Neural progenitor cell (in vitro differentiated cells): Measurements from ENCODE around the gene PRDM16.

Source experiments
- EZH2 ChIP-seq: fragments of 200-600 bp; sonication (generic); IDR thresholded peaks from 2 replicates; pipeline ENCODE4 v1.6.1; 2017; ENCODE audit warnings: antibody characterized with exemption, mild to moderate bottlenecking, moderate library complexity
- EZH2phosphoT487 ChIP-seq: fragments of 200-600 bp; sonication (generic); IDR thresholded peaks from 2 replicates; pipeline ENCODE4 v1.6.1; 2017; ENCODE audit warnings: antibody characterized with exemption
- TF ChIP-seq, protein P1 (sequence below): fragments of 200-600 bp; sonication (generic); IDR thresholded peaks from 2 replicates; pipeline ENCODE4 v1.5.1; 2017; ENCODE audit warnings: antibody characterized with exemption, mild to moderate bottlenecking

- TF ChIP-seq, protein P1, sequence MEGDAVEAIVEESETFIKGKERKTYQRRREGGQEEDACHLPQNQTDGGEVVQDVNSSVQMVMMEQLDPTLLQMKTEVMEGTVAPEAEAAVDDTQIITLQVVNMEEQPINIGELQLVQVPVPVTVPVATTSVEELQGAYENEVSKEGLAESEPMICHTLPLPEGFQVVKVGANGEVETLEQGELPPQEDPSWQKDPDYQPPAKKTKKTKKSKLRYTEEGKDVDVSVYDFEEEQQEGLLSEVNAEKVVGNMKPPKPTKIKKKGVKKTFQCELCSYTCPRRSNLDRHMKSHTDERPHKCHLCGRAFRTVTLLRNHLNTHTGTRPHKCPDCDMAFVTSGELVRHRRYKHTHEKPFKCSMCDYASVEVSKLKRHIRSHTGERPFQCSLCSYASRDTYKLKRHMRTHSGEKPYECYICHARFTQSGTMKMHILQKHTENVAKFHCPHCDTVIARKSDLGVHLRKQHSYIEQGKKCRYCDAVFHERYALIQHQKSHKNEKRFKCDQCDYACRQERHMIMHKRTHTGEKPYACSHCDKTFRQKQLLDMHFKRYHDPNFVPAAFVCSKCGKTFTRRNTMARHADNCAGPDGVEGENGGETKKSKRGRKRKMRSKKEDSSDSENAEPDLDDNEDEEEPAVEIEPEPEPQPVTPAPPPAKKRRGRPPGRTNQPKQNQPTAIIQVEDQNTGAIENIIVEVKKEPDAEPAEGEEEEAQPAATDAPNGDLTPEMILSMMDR, result no peak
- TF ChIP-seq EZH2phosphoT487, result no peak
- TF ChIP-seq EZH2, result no peak
These were observed 42.2 kb upstream of the PRDM16 start for GRCh38 chr1:3026581-3027391.
